Lower lobe of right lung (tissue), 2 donors: ENCODE measurements around the gene GPSM3. TPM values are rescaled to one million over a fixed set of nuclear protein-coding genes. Genes with fewer than 3 reads are reported as not detected.
"Not testable (repeated sequence)": the region's sequence is repeated elsewhere in the genome, so short reads cannot be mapped to it uniquely, and the experiment has no call there.

Experiments
- ATAC-seq, 2 donors: fragments of 200-7000 bp; cut with Tn5 transposase; one replicate each; pipeline ENCODE4 v1.9.1; 2020 to 2022; ENCODE audit warnings: mild to moderate bottlenecking in 2 of 2, moderate library complexity in 2 of 2
- DNase-seq: peaks from one replicate; pipeline ENCODE4 v3.0.0-alpha.2; 2020
- H3K27ac ChIP-seq: fragments of 200-600 bp; one replicate; pipeline ENCODE4 v1.8.0; 2022
- H3K27me3 ChIP-seq: fragments of 200-600 bp; one replicate; pipeline ENCODE4 v1.8.0; 2022; ENCODE audit warnings: low read depth
- H3K36me3 ChIP-seq: fragments of 200-600 bp; one replicate; pipeline ENCODE4 v1.8.0; 2022; ENCODE audit warnings: mild to moderate bottlenecking
- H3K4me1 ChIP-seq: fragments of 200-600 bp; one replicate; pipeline ENCODE4 v1.8.0; 2022
- H3K4me3 ChIP-seq: fragments of 200-600 bp; one replicate; pipeline ENCODE4 v1.8.0; 2022; ENCODE audit warnings: mild to moderate bottlenecking
- H3K9me3 ChIP-seq: fragments of 200-600 bp; one replicate; pipeline ENCODE4 v1.8.0; 2022
- CTCF ChIP-seq: fragments of 200-600 bp; IDR thresholded peaks from one replicate; pipeline ENCODE4 v1.8.0; 2022; ENCODE audit warnings: antibody characterized with exemption, mild to moderate bottlenecking
- intact Hi-C: fragments of 100-400 bp; cut with DNase I; formaldehyde crosslinking; loops from one replicate; pipeline ENCODE4 v1.11.0; 2022
- total RNA-seq: library from RNA; stranded (reverse); fragmentation: NEBNext Ultra II Directional; extraction: Animal tissue kit (Norgen Biotek cat#: 25700); gene quantifications from one replicate; pipeline ENCODE4 v1.2.1, GENCODE V29; 2021
- donor health status: DM: no; HTN: yes; CAD: no; lungs with severe emphysema.

GPSM3 gene
- total RNA-seq, 1 donor from 2014 or later: 76.2 TPM

- Histone ChIP-seq H3K27ac (no peak overlapping the region), H3K4me3 (no peak overlapping the region), H3K9me3 (no peaks in the 10 kb centered on the region), H3K27me3 (no peaks in the 10 kb centered on the region), H3K36me3 (peaks cover 15% of the 10 kb centered on the region), H3K4me1 (no peaks in the 10 kb centered on the region)
- TF ChIP-seq CTCF: no peak
- DNase-seq (no peak), ATAC-seq (peak in 1 of 2 donors; percentile 14)
- intact Hi-C loops: no loop called here
Measured at GRCh38 chr6:32212076-32212760, 19.8 kb upstream of the GPSM3 start.

GRCh38 chr6:32211432-32211831 lies 19.0 kb upstream of the GPSM3 start:
- peaks cover 12% of the 10 kb centered on the region for H3K36me3 ChIP-seq
- H3K4me1 ChIP-seq, H3K4me3 ChIP-seq, H3K27ac ChIP-seq, H3K9me3 ChIP-seq, intact Hi-C loops, H3K27me3 ChIP-seq, ATAC-seq, DNase-seq: not testable (repeated sequence)

- no peak for ATAC-seq
- H3K27ac ChIP-seq: no peak overlapping the region
- no peak overlapping the region for H3K4me3 ChIP-seq
- no peaks in the 10 kb centered on the region for H3K9me3 ChIP-seq
- H3K36me3 ChIP-seq: peaks cover 12% of the 10 kb centered on the region
- no peaks in the 10 kb centered on the region for H3K4me1 ChIP-seq
- intact Hi-C loops: no loop called here
- H3K27me3 ChIP-seq: no peaks in the 10 kb centered on the region
- no peak for DNase-seq
- no peak for TF ChIP-seq CTCF
Measured at GRCh38 chr6:32210191-32210601, 17.8 kb upstream of the GPSM3 start.

GRCh38 chr6:32208996-32209395 lies 16.6 kb upstream of the GPSM3 start:
- no peak for ATAC-seq
- intact Hi-C loops: no loop called here
- Histone ChIP-seq H3K9me3 (no peaks in the 10 kb centered on the region), H3K27ac (no peak overlapping the region), H3K4me3 (no peak overlapping the region), H3K4me1 (no peaks in the 10 kb centered on the region), H3K36me3 (peaks cover 19% of the 10 kb centered on the region), H3K27me3 (no peaks in the 10 kb centered on the region)
- no peak for DNase-seq
- TF ChIP-seq CTCF: no peak

GRCh38 chr6:32204268-32204715 lies 11.8 kb upstream of the GPSM3 start:
- intact Hi-C loops: no loop called here

More at GRCh38 chr6:32204268-32204715, 11.8 kb upstream of the GPSM3 start:
- no peak for DNase-seq
- TF ChIP-seq CTCF: no peak
- Histone ChIP-seq H3K4me1 (no peaks in the 10 kb centered on the region), H3K36me3 (peaks cover 23% of the 10 kb centered on the region), H3K27ac (no peak overlapping the region), H3K9me3 (no peaks in the 10 kb centered on the region), H3K27me3 (peaks cover 4% of the 10 kb centered on the region), H3K4me3 (no peak overlapping the region)
- no peak for ATAC-seq
